Neural cell (in vitro differentiated cells): ENCODE results near the gene STON2. TPM values are rescaled to one million over a fixed set of nuclear protein-coding genes. Genes with fewer than 3 reads are reported as not detected.

Experiments used
- H2AFZ ChIP-seq: fragments of 200-600, 300-800 bp; sonication (generic), shearing (Covaris generic); 2 replicates; pipeline ENCODE4 v1.6.0; 2014; ENCODE audit warnings: low read depth, mild to moderate bottlenecking, antibody characterized with exemption, low read length, moderate library complexity
- H3F3A ChIP-seq: fragments of 200-600 bp; shearing (Covaris generic); 2 replicates; pipeline ENCODE4 v1.6.1; 2016; ENCODE audit warnings: mild to moderate bottlenecking, moderate library complexity, mixed read lengths, antibody characterized with exemption, low read length; ENCODE audit not compliant: insufficient read depth, poor library complexity, severe bottlenecking
- H3K27ac ChIP-seq: fragments of 200-600, 300-800 bp; sonication (generic), shearing (Covaris generic); 2 replicates; pipeline ENCODE4 v1.5.1; 2014; ENCODE audit warnings: mild to moderate bottlenecking, low read length, moderate library complexity
- H3K27me3 ChIP-seq: fragments of 300-800, 200-600 bp; sonication (generic), shearing (Covaris generic); 2 replicates; pipeline ENCODE4 v1.6.0; 2014; ENCODE audit warnings: mild to moderate bottlenecking, low read depth, low read length, moderate library complexity; ENCODE audit not compliant: insufficient read depth
- H3K36me3 ChIP-seq: fragments of 300-800, 200-600 bp; sonication (generic), shearing (Covaris generic); 2 replicates; pipeline ENCODE4 v1.5.1; 2014; ENCODE audit warnings: mild to moderate bottlenecking, antibody characterized with exemption, low read length, moderate library complexity; ENCODE audit not compliant: insufficient read depth
- H3K4me2 ChIP-seq: fragments of 300-800, 200-600 bp; sonication (generic), shearing (Covaris generic); 2 replicates; pipeline ENCODE4 v1.6.0; 2014; ENCODE audit warnings: mild to moderate bottlenecking, low read length
- H3K4me3 ChIP-seq: fragments of 300-800, 200-600 bp; sonication (generic), shearing (Covaris generic); 2 replicates; pipeline ENCODE4 v1.5.1; 2014; ENCODE audit warnings: mild to moderate bottlenecking, low read length, moderate library complexity
- H3K79me2 ChIP-seq: fragments of 200-600 bp; shearing (Covaris generic); replicated peaks from 2 replicates; pipeline ENCODE4 v1.6.0; 2014; ENCODE audit warnings: mild to moderate bottlenecking, low read length, moderate library complexity; ENCODE audit not compliant: insufficient read depth
- H3K9ac ChIP-seq: fragments of 300-800, 200-600 bp; sonication (generic), shearing (Covaris generic); 2 replicates; pipeline ENCODE4 v1.6.1; 2016; ENCODE audit warnings: mild to moderate bottlenecking, low read length, mixed read lengths
- H3K9me2 ChIP-seq: fragments of 200-600 bp; shearing (Covaris generic); 2 replicates; pipeline ENCODE4 v1.6.1; 2016; ENCODE audit warnings: mild to moderate bottlenecking, low read length, mixed read lengths; ENCODE audit not compliant: insufficient read depth
- H3K9me3 ChIP-seq: fragments of 200-600, 300-800 bp; sonication (generic), shearing (Covaris generic); 2 replicates; pipeline ENCODE4 v1.6.1; 2016; ENCODE audit warnings: mild to moderate bottlenecking, mixed run types, low read length, moderate library complexity, mixed read lengths
- H4K20me1 ChIP-seq: fragments of 200-600 bp; shearing (Covaris generic); 2 replicates; pipeline ENCODE4 v1.6.1; 2016; ENCODE audit warnings: mild to moderate bottlenecking, mixed run types; ENCODE audit not compliant: insufficient read depth
- EP300 ChIP-seq: fragments of 450-650 bp; conservative IDR thresholded peaks from 2 replicates; pipeline ENCODE4 v1.6.1; 2014; ENCODE audit warnings: antibody characterized with exemption, mild to moderate bottlenecking, moderate library complexity; ENCODE audit not compliant: poor library complexity, severe bottlenecking
- EZH2 ChIP-seq: fragments of 200-600, 300-800 bp; shearing (Covaris generic), sonication (generic); IDR thresholded peaks from 2 replicates; pipeline ENCODE4 v1.6.1; 2014; ENCODE audit warnings: antibody characterized with exemption, low read length, borderline replicate concordance, mild to moderate bottlenecking; ENCODE audit not compliant: insufficient read depth, poor library complexity, severe bottlenecking
- MXI1 ChIP-seq: fragments of 450-650 bp; conservative IDR thresholded peaks from 2 replicates; pipeline ENCODE4 v1.6.1; 2014; ENCODE audit warnings: antibody characterized with exemption, mild to moderate bottlenecking; ENCODE audit not compliant: poor library complexity, severe bottlenecking
- POLR2AphosphoS5 ChIP-seq: IDR thresholded peaks from 2 replicates; pipeline ENCODE4 v1.6.1; 2012
- RAD21 ChIP-seq: fragments of 450-650 bp; conservative IDR thresholded peaks from 2 replicates; pipeline ENCODE4 v1.6.1; 2014; ENCODE audit warnings: antibody characterized with exemption, mild to moderate bottlenecking, moderate library complexity
- REST ChIP-seq: IDR thresholded peaks from 2 replicates; pipeline ENCODE4 v1.6.1; 2012; ENCODE audit warnings: borderline replicate concordance
- SMC3 ChIP-seq: fragments of 450-650 bp; conservative IDR thresholded peaks from 2 replicates; pipeline ENCODE4 v1.6.1; 2014; ENCODE audit warnings: antibody characterized with exemption, mild to moderate bottlenecking, moderate library complexity; ENCODE audit not compliant: poor library complexity
- TAF1 ChIP-seq: IDR thresholded peaks from 2 replicates; pipeline ENCODE4 v1.6.1; 2012; ENCODE audit warnings: low read depth
- polyA plus RNA-seq: library from polyadenylated mRNA; depleted of rRNA; stranded (reverse); fragments of >200 nt; gene quantifications from 2 replicates; pipeline ENCODE4 v1.2.3, GENCODE V29; 2014
- TF ChIP-seq, protein P1 (sequence below): fragments of 450-650 bp; IDR thresholded peaks from 2 replicates; pipeline ENCODE4 v1.5.1; 2014; ENCODE audit warnings: antibody characterized with exemption, mild to moderate bottlenecking, moderate library complexity; ENCODE audit not compliant: poor library complexity, severe bottlenecking

Gene STON2
- polyA plus RNA-seq, 1 donor from 2014 or later = 11.3 TPM

DNA sequence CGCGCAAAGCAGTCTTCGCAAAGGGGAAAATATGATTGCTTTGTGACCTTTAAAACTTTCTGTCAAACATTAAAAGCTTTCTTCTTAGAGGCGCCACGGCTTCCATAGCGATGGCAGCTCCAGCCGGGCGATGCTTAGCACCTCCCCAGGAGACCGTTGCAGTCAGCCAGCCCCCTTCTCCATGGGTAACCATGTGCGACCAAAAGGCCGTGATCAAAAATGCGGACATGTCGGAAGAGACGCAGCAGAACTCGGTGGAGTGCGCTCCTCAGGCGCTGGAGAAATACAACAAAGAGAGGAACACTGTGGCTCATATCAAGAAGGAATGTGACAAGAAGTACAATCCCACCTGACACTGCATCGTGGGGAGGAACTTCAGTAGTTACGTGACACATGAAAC is 12.7 kb upstream of the STON2 start:
- Histone ChIP-seq H3K9ac (no peak overlapping the region), H3K27me3 (no peaks in the 10 kb centered on the region), H3F3A (no peaks in the 10 kb centered on the region), H3K4me2 (no peak overlapping the region), H3K4me3 (no peak overlapping the region), H4K20me1 (no peaks in the 10 kb centered on the region), H2AFZ (no peak overlapping the region), H3K9me2 (no peaks in the 10 kb centered on the region), H3K27ac (no peak overlapping the region), H3K79me2 (no peaks in the 10 kb centered on the region), H3K9me3 (peaks cover 3% of the 10 kb centered on the region), H3K36me3 (no peaks in the 10 kb centered on the region)
- TF ChIP-seq, protein P1, sequence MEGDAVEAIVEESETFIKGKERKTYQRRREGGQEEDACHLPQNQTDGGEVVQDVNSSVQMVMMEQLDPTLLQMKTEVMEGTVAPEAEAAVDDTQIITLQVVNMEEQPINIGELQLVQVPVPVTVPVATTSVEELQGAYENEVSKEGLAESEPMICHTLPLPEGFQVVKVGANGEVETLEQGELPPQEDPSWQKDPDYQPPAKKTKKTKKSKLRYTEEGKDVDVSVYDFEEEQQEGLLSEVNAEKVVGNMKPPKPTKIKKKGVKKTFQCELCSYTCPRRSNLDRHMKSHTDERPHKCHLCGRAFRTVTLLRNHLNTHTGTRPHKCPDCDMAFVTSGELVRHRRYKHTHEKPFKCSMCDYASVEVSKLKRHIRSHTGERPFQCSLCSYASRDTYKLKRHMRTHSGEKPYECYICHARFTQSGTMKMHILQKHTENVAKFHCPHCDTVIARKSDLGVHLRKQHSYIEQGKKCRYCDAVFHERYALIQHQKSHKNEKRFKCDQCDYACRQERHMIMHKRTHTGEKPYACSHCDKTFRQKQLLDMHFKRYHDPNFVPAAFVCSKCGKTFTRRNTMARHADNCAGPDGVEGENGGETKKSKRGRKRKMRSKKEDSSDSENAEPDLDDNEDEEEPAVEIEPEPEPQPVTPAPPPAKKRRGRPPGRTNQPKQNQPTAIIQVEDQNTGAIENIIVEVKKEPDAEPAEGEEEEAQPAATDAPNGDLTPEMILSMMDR = no peak
- TF ChIP-seq TAF1 (no peak), SMC3 (no peak), POLR2AphosphoS5 (no peak), EZH2 (no peak), REST (no peak), EP300 (no peak), MXI1 (no peak), RAD21 (no peak)

DNA sequence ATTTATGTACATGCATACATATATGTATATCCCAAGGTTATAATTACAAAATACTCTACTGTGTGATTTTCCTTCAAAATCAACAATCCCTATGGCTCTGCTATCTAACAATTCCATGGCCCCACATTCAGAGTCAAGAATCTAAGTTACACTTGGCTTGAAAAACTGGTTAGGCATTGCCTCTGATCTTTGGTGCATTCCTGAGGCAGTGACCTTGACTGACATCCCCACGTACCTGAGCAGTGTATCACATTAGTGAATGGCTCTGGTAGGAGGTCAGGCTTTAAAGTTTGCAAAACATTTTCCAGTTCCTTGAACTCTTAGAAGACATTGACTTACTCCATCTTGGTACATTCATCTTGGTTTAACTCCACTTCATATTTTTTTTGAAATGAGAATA is 8.5 kb upstream of the STON2 start:
- no peaks in the 10 kb centered on the region for H3K36me3 ChIP-seq
- H2AFZ ChIP-seq = no peak overlapping the region
- H3K79me2 ChIP-seq = no peaks in the 10 kb centered on the region
- H3K4me3 ChIP-seq = no peak overlapping the region
- no peaks in the 10 kb centered on the region for H3K9me2 ChIP-seq
- no peaks in the 10 kb centered on the region for H4K20me1 ChIP-seq
- no peak overlapping the region for H3K9ac ChIP-seq
- no peaks in the 10 kb centered on the region for H3K27me3 ChIP-seq
- peaks cover 3% of the 10 kb centered on the region for H3K9me3 ChIP-seq
- H3K27ac ChIP-seq = no peak overlapping the region
- no peak for TF ChIP-seq SMC3
- TF ChIP-seq REST = no peak
- no peak for TF ChIP-seq TAF1
- TF ChIP-seq, protein P1 = no peak
- TF ChIP-seq EZH2 = no peak
- no peak for TF ChIP-seq RAD21
- no peak for TF ChIP-seq MXI1
- no peak for TF ChIP-seq EP300
- no peak for TF ChIP-seq POLR2AphosphoS5
- no peaks in the 10 kb centered on the region for H3F3A ChIP-seq
- H3K4me2 ChIP-seq = no peak overlapping the region
